GM18909 (cell line): ENCODE data around the gene BABAM2.
A peak's percentile ranks its signal among the peaks of the same experiment; 100 is the strongest.
"Not testable (repeated sequence)": the region's sequence is repeated elsewhere in the genome, so short reads cannot be mapped to it uniquely, and the experiment has no call there.

Source experiments
- ATAC-seq: cut with Tn5 transposase; IDR thresholded peaks from one replicate; pipeline ENCODE4 v1.9.1; 2021; ENCODE audit warnings: mild to moderate bottlenecking; ENCODE audit not compliant: unreplicated experiment, poor library complexity

BABAM2 gene

GRCh38 chr2:27875089-27875881 is 15.2 kb upstream of the BABAM2 start:
- ATAC-seq, result no peak

GRCh38 chr2:27878825-27879224 is 11.7 kb upstream of the BABAM2 start:
- ATAC-seq, result no peak

- not testable (repeated sequence) for ATAC-seq
Observed at GRCh38 chr2:27881815-27882583, 8.5 kb upstream of the BABAM2 start.

- ATAC-seq, result not testable (repeated sequence)
Observed at GRCh38 chr2:27882584-27882922, 8.0 kb upstream of the BABAM2 start.

- no peak for ATAC-seq
Observed at GRCh38 chr2:27884601-27885000, 5.9 kb upstream of the BABAM2 start.

GRCh38 chr2:27885234-27885633 is 5.3 kb upstream of the BABAM2 start:
- ATAC-seq, result no peak

- ATAC-seq, result no peak
Observed at GRCh38 chr2:27885661-27886060, 4.9 kb upstream of the BABAM2 start.

GRCh38 chr2:27886322-27886721 is 4.2 kb upstream of the BABAM2 start:
- no peak for ATAC-seq

GRCh38 chr2:27887111-27887510 is 3.4 kb upstream of the BABAM2 start:
- no peak for ATAC-seq

GRCh38 chr2:27887830-27888229 is 2.7 kb upstream of the BABAM2 start:
- no peak for ATAC-seq

- ATAC-seq, result no peak
Observed at GRCh38 chr2:27888790-27889189, 1.7 kb upstream of the BABAM2 start.

GRCh38 chr2:27889774-27890145 is 769 bp upstream of the BABAM2 start:
- no peak for ATAC-seq

GRCh38 chr2:27890924-27891672 is 569 bp downstream of the BABAM2 start:
- ATAC-seq, result peak; percentile 19

GRCh38 chr2:27891673-27892105 is 1.2 kb downstream of the BABAM2 start:
- ATAC-seq, result no peak

GRCh38 chr2:27893006-27893405 is 2.5 kb downstream of the BABAM2 start:
- ATAC-seq, result no peak

- no peak for ATAC-seq
Observed at GRCh38 chr2:27897717-27898116, 7.2 kb downstream of the BABAM2 start.

- ATAC-seq, result no peak
Observed at GRCh38 chr2:27901234-27901633, 10.7 kb downstream of the BABAM2 start.

GRCh38 chr2:27902098-27902497 is 11.6 kb downstream of the BABAM2 start:
- ATAC-seq, result no peak

GRCh38 chr2:27903018-27903417 is 12.5 kb downstream of the BABAM2 start:
- ATAC-seq, result no peak

GRCh38 chr2:27903649-27904404 is 13.3 kb downstream of the BABAM2 start:
- no peak for ATAC-seq

- ATAC-seq, result no peak
Observed at GRCh38 chr2:27904405-27904665, 13.8 kb downstream of the BABAM2 start.
